ENCODE data around the gene RASSF1.
"Not testable (repeated sequence)": the region's sequence is repeated elsewhere in the genome, so short reads cannot be mapped to it uniquely, and the experiment has no call there.

Gene RASSF1

DNA sequence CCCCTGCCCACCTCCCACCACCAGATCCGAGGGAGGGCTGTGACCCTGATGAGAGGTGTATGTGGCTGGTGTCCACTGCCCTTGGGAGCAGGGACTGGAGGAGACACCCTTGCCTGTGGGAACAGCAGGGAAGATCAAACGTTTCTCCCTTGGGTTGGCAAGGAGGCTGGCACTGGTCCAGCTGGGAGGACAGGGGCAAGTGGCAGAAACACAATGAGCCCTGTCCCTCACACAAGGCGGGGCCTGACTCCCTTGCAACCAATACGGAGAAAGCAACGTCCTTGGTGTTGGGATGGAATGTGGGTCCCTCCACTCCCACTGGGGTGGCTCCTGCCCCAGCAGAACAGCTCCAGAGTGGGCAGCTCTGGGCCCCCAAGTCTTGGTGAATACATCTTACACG, 23.3 kb downstream of the RASSF1 start:
- H3K9me3 Mint-ChIP-seq, result no peaks in the 10 kb centered on the region
- no peak overlapping the region for H3K4me3 Mint-ChIP-seq
- no peak for ATAC-seq
- H3K27ac Mint-ChIP-seq, result peak overlapping the region; percentile 88
- peaks cover 8% of the 10 kb centered on the region for H3K36me3 Mint-ChIP-seq
- peaks cover 54% of the 10 kb centered on the region for H3K4me1 Mint-ChIP-seq
- no peaks in the 10 kb centered on the region for H3K27me3 Mint-ChIP-seq

DNA sequence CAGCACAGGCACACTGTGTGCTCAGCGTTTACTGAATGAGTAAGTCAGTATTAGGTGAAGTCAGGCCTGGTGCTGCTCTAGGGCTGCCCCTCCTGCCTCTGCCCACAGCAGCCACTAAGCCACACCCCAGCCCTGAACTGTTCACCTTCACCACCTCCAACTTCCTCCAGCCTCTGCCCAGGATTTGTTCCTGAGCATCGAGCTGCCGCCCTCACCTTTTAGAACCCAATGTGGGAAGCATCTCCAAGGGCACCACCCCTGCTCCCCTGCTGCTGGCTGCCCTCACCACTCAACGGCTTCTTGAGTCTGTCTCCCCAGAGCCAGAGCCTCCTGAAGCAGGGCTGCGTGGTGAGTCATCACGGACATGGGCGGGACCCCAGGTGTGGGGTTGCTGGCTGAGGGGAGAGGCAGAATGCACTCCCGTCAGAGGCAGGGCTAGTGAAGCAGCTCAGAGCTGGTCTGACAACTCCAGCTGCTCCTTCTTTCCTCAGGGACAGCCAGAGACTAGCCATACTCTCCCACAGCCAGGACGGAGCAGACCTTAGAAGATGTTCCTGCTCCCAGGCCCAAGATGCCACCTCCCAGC, 23.9 kb downstream of the RASSF1 start:
- peak overlapping the region; percentile 88 for H3K27ac Mint-ChIP-seq
- peak; percentile 63 for ATAC-seq
- no peaks in the 10 kb centered on the region for H3K27me3 Mint-ChIP-seq
- peaks cover 52% of the 10 kb centered on the region for H3K4me1 Mint-ChIP-seq
- peak overlapping the region; percentile 62 for H3K4me3 Mint-ChIP-seq
- H3K9me3 Mint-ChIP-seq, result no peaks in the 10 kb centered on the region
- H3K36me3 Mint-ChIP-seq, result peaks cover 8% of the 10 kb centered on the region

DNA sequence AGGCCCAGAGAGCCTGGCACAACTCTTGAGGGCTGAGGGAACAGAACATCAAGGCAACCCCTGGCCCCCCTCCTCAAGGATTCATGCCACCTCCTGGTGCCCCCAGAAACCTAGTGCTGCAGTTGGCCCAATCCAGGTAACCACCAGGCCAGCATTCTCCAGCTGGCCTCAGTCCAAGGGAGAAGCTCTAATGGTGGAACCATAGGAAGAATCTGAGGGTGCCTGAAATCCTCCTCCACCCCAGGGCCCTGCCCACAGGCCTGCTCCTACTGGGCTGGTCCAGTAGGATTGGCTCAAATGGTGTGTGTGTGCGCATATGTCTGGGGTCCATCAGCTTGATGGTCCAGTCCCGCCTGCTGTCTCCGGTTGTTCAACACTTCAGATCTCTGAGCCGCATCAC, 25.8 kb downstream of the RASSF1 start:
- peak overlapping the region; percentile 14 for H3K27ac Mint-ChIP-seq
- H3K4me1 Mint-ChIP-seq, result peaks cover 42% of the 10 kb centered on the region
- H3K9me3 Mint-ChIP-seq, result no peaks in the 10 kb centered on the region

DNA sequence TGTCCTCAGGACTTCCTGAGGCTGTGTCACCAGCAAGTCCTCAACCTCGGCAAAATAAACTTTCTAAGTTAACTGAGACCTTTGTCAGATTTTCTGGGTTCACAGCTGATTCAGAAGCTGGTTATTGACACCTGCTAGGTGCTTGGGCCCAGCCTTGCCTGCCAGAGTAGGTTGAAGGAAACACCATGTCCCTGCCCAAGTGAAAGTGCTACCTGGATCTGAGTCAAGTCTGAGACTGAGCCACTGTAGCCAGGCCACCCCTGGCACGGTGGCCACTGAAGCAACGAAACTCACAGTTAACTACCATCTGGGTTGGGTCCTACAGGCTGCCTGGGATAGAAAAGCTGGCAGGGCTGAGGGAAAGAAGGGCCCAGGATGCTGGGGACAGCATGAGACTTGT, 26.3 kb downstream of the RASSF1 start:
- no peak for ATAC-seq
- peak overlapping the region; percentile 14 for H3K27ac Mint-ChIP-seq
- H3K4me3 Mint-ChIP-seq, result no peak overlapping the region
- H3K9me3 Mint-ChIP-seq, result no peaks in the 10 kb centered on the region
- peaks cover 38% of the 10 kb centered on the region for H3K4me1 Mint-ChIP-seq
- H3K36me3 Mint-ChIP-seq, result peaks cover 8% of the 10 kb centered on the region
- H3K27me3 Mint-ChIP-seq, result no peaks in the 10 kb centered on the region

More for the DNA sequence above, 25.8 kb downstream of the RASSF1 start:
- ATAC-seq, result no peak
- peaks cover 8% of the 10 kb centered on the region for H3K36me3 Mint-ChIP-seq
- no peak overlapping the region for H3K4me3 Mint-ChIP-seq
- no peaks in the 10 kb centered on the region for H3K27me3 Mint-ChIP-seq

DNA sequence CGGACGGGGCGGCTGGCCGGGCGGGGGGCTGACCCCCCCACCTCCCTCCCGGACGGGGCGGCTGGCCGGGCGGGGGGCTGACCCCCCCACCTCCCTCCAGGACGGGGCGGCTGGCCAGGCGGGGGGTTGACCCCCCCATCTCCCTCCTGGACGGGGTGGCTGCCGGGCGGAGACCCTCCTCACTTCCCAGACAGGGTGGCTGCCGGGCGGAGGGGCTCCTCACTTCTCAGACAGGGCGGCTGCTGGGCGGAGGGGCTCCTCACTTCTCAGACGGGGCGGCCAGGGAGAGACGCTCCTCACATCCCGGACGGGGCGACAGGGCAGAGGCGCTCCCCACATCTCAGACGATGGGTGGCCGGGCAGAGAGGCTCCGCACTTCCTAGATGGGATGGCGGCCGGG, 28.6 kb downstream of the RASSF1 start:
- H3K4me1 Mint-ChIP-seq, result peaks cover 18% of the 10 kb centered on the region
- H3K9me3 Mint-ChIP-seq, H3K27me3 Mint-ChIP-seq, H3K36me3 Mint-ChIP-seq, ATAC-seq, H3K27ac Mint-ChIP-seq, H3K4me3 Mint-ChIP-seq: not testable (repeated sequence)

DNA sequence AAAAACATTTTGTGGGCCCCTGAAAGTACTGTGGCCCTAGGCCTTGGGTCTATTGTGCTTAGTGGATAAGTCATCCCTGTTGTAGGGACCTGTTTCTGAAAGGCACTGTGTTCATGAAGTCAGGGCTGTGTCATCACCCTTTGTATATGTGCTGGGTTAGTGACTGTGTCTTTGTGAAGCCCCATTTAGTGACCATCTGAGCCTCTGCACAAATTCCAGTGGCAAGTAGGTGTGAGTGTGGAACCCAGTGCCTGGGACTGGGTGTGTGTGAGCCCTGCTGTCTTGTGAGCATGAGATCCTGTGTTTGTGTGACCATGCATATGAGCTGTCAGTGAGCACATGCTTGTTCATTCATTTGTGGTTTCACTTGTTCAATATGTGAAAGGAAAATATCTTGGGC, 36.0 kb downstream of the RASSF1 start:
- no peaks in the 10 kb centered on the region for H3K9me3 Mint-ChIP-seq
- no peak for ATAC-seq
- H3K27me3 Mint-ChIP-seq, result no peaks in the 10 kb centered on the region
- H3K36me3 Mint-ChIP-seq, result no peaks in the 10 kb centered on the region
- H3K27ac Mint-ChIP-seq, result no peak overlapping the region
- peaks cover 16% of the 10 kb centered on the region for H3K4me1 Mint-ChIP-seq
- no peak overlapping the region for H3K4me3 Mint-ChIP-seq

DNA sequence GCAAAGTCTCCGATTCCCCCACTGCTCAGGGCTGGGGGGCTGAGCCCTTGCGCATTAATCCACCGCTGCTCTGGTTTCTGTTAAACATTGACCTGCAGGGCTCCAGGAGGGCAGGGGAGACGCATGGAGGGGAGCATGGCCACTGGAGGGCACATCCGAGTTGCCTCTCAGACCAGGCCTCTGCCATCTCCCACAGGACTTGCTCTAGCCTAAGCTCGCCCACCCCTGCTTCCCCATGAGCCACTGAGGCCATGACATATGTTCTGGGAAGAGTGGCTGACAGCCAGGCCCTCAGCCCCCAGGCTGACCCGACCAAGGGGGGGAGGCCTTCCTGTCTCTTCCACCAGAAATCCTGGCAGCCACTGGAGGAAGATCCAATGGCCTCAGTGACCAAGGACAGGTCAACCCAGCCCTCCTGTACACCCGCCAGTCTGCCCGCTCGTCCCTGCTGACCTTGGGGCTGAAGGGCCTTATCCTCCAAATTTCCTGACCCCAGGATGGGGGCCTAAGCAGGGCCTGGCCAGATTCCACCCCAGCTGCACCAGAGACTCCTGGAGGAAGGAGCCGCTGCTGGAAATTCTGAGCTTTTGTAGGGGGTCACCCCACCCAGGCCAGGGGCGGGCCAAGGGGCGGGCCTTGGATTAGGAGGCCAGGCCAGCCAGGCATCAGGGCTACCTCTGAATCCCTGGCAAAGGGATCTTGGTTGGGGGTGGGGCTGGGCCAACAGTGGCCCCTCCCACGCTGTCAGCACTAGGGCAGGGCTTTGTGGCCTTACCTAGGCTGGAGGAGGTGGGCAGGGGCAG, 37.4 kb downstream of the RASSF1 start, which contains the start of gene HYAL1:
Gene HYAL1, minus strand, starts transcription at position 562 of the 803 bp plus-strand sequence. CDS start 618 bp downstream, outside the sequence.
- no peaks in the 10 kb centered on the region for H3K36me3 Mint-ChIP-seq
- peak within 1 kb of the TSS; percentile 44 for H3K27ac Mint-ChIP-seq
- H3K9me3 Mint-ChIP-seq, result no peaks in the 10 kb centered on the region
- H3K27me3 Mint-ChIP-seq, result no peaks in the 10 kb centered on the region
- H3K4me3 Mint-ChIP-seq, result no peak within 1 kb of the TSS
- ATAC-seq, result no peak
- H3K4me1 Mint-ChIP-seq, result peaks cover 19% of the 10 kb centered on the region

DNA sequence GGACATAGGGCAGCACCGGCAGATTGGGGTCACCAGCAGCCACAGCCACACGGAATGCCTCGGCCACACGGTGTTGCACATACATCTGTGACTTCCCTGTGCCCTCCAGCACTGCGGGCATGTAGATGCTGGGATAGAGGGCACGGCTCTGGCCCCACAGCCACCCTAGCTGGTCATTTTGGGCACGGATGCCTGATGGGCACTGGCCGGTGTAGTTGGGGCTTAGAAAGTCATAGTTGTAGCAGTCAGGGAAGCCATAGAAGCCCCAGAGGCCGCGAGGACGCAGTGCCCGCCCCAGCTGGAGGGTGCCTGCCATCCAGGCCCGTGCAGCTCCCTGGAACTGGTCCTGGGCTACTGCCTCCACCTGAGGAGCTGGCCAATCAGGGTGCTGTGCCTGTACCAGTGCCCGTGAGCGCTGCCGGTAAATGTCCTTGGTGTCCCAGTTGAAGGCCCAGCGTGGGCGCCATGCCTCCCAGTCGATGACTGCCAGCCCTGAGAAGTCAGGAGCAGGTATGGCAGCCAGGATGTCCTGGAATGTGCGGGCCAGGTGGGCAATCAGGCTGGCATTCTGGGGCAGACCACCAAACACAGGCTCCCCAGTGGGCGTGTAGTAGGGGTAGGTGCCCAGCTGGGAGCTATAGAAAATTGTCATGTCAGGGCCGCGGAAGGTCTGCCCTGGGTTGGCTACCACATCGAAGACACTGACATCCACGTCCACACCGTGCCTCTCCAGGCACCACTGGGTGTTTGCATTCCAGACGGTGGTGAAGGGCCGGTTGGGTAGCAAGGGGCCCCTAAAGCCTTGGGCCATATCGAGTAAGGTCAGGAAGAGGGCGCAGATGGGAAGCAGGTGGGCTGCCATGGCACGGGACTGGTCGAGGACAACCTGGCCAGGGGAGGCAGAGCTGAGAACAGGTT, 38.3 kb downstream of the RASSF1 start:
- Mint-ChIP-seq H3K4me1 (peaks cover 28% of the 10 kb centered on the region), H3K27ac (peak overlapping the region; percentile 44), H3K9me3 (no peaks in the 10 kb centered on the region), H3K27me3 (no peaks in the 10 kb centered on the region), H3K4me3 (no peak overlapping the region), H3K36me3 (no peaks in the 10 kb centered on the region)
- no peak for ATAC-seq

DNA sequence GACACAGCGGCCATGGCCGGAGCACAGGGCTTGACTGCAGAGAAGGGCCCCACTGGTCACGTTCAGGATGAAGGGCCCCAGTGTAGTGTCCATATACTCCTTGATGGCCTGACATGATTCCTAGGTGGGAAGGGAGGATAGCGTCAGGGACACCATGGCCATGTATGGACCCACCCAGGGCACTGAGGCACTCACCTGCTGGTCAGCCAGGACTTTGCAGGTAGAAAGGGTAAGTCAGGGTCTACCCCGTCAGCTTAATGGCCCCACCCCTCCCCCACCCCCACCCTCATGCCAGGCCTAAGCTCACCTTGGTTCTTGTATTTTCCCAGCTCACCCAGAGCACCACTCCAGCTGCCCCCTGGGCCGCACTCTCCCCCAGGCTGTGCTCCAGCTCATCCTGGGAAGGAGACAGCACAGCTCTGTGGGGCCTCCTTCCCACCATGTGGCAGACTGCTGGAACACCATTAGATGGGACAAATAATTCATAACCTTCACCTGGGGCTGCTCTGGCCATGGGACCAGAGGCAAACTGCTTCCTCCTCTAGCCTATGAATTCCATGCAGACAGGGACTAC, 39.9 kb downstream of the RASSF1 start:
- Mint-ChIP-seq H3K27me3 (no peaks in the 10 kb centered on the region), H3K36me3 (peaks cover 6% of the 10 kb centered on the region), H3K9me3 (no peaks in the 10 kb centered on the region), H3K4me3 (peak overlapping the region; percentile 94), H3K4me1 (peaks cover 39% of the 10 kb centered on the region), H3K27ac (peak overlapping the region; percentile 99)
- no peak for ATAC-seq

DNA sequence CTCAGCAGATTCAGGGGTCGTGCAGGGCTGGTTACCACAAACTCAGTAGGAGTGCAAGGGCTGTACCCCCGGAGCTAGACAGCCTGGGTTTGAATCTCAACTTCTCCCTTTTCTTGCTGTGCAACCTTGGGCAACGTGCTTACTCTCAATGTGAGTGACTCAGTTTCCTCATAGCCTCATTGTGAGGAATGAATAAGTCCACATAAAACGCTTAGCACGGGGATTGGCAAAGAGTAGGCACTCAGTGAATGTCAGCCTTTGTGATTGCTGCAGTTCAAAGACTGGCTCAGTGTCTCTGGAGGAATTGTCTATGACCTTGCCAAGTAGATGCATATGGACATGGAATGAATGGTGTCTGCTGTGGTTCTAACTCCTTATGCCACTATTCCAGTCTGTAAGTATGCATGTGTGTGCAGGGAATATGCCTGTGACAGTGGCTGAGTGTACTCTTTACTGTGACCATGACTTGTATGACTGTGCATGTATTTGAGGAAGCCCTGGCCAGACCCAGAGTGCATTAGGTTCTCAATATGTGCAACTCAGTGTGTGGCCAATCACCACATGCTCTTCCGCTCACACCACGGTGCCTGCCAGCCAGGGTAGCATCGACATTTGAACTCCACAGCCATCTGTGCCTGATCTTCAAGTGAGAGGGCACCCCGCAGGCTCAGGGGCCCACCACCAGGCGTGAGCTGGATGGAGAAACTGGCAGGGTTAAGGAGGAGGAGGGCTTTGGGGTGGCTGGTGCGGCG, 40.5 kb downstream of the RASSF1 start:
- H3K27me3 Mint-ChIP-seq, result no peaks in the 10 kb centered on the region
- H3K4me1 Mint-ChIP-seq, result peaks cover 39% of the 10 kb centered on the region
- H3K27ac Mint-ChIP-seq, result peak overlapping the region; percentile 99
- peak overlapping the region; percentile 94 for H3K4me3 Mint-ChIP-seq
- ATAC-seq, result no peak
- H3K36me3 Mint-ChIP-seq, result peaks cover 6% of the 10 kb centered on the region
- no peaks in the 10 kb centered on the region for H3K9me3 Mint-ChIP-seq

DNA sequence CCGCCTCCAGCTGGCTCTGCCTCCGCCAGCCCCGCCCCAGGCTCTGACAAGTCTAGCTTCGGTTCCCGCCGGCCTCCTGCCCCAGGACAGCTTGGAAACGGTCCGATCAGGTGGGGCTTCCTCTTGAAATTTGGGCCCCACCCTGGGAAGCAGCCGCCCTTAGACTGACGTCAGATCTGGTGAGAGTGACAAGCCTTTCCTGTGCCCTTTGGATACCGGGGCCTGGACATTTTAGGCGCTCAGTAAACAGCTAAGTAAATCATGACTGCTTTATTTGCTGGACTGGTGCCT, 41.1 kb downstream of the RASSF1 start:
- H3K4me1 Mint-ChIP-seq, result peaks cover 39% of the 10 kb centered on the region
- ATAC-seq, result no peak

DNA sequence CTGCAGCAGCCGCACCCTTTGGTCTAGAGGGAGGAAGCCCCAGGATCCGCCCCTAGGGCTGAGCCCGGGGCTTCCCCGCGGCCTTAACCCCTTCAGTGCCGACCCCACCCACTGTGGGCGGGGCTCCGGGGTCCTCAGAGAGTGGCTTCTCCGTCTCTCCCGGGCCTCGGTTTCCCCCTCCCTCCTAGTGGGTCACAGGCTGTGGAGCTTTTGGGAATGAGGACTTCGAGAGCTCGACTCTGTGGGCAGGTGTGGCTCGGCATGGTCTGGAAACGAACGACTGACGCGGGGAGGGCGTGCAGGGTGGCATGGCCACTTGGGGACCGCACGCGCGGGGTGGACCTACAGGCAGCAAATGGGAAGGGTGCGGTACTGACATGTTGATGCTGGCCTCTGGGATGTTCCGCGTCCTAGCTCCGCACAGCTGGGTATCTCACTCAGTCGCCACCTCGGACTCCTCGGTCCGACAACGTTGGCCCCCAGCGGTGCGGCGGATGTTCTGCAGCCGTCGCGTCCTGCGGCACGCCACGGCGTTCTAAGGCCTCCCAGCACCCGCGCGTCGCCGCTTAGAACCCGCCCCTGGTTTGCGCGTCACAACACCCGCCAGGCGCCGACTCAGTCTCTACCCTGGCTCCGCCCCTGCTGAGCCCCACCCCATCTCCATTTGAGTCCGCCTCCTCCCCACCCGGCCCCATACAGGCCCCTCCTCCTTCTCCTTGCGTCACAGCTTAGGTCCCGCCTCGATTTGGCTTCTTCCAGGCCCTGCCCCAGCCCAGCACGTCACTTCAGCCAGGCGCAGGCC, 41.6 kb downstream of the RASSF1 start, which contains the start of the genes HYAL3 and NAA80:
Gene HYAL3, minus strand, starts transcription at position 570 of the 802 bp plus-strand sequence. CDS start 3,803 bp downstream, outside the sequence.
Gene NAA80, minus strand, starts transcription at position 570 of the 802 bp plus-strand sequence. CDS start 1,942 bp downstream, outside the sequence.
- peak within 1 kb of the TSS; percentile 94 for H3K4me3 Mint-ChIP-seq
- peaks cover 39% of the 10 kb centered on the region for H3K4me1 Mint-ChIP-seq
- H3K9me3 Mint-ChIP-seq, result no peaks in the 10 kb centered on the region
- peak within 1 kb of the TSS; percentile 99 for H3K27ac Mint-ChIP-seq
- no peaks in the 10 kb centered on the region for H3K27me3 Mint-ChIP-seq
- ATAC-seq, result peak; percentile 95
- peaks cover 6% of the 10 kb centered on the region for H3K36me3 Mint-ChIP-seq

More for the DNA sequence above, 41.1 kb downstream of the RASSF1 start:
- peak overlapping the region; percentile 99 for H3K27ac Mint-ChIP-seq
- no peaks in the 10 kb centered on the region for H3K9me3 Mint-ChIP-seq
- no peaks in the 10 kb centered on the region for H3K27me3 Mint-ChIP-seq
- H3K4me3 Mint-ChIP-seq, result peak overlapping the region; percentile 94
- peaks cover 6% of the 10 kb centered on the region for H3K36me3 Mint-ChIP-seq

DNA sequence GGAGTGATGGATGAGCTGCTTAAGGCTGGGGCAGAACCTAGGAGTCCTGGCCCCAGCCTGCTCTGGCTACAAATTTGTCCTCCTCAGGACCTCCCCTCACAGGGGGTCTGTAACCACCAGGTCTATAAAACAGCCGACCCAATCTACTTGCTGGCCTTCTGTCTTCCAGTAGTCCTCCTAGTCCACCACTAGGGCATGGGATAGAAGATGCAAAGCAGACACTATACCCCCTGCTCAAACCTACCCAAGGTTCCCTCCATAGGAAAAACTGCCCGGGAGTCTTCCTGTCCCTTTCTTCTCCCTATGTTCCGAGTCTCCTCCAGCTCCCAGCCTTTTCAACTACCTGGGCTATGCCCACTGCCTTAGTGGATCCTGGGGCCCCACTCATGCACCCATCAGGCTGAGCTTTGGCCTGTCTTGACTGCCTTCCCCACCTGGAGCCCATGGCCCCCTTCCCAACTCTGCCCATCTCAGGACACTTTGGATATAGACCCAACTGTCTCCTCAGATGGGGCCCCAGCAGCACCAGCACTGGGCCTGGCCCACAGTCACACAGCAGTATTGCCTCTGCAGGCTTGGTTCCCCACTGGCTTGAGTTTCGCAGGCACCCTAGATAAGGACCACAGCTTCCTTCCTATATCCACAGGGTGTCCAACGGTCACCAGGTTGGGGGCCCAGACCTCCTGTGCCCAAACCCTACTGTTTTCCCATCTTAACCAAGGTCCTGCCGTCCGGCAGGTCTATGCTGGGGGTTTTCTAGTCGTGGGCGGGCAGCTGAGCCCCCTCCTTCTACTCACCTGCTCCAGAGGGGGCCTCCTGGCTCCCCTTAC, 42.5 kb downstream of the RASSF1 start:
- H3K9me3 Mint-ChIP-seq, result no peaks in the 10 kb centered on the region

More for the DNA sequence above, 42.5 kb downstream of the RASSF1 start:
- Mint-ChIP-seq H3K36me3 (peaks cover 6% of the 10 kb centered on the region), H3K4me1 (peaks cover 42% of the 10 kb centered on the region), H3K27ac (peak overlapping the region; percentile 99), H3K27me3 (no peaks in the 10 kb centered on the region), H3K4me3 (peak overlapping the region; percentile 94)
- no peak for ATAC-seq

All from stimulated activated memory B cell treated with anti-CD40 and anti-IgM and Interleukin-4, amounts not matched to agents 10 μg/mL and 1 μg/mL and 100 μg/mL, for 72 hours (primary cell).